NCI-H345 treated with DMSO at 0.1 percent for 48 hours (cell line): ENCODE results near the gene LMO7.
"Not testable (repeated sequence)": the region's sequence is repeated elsewhere in the genome, so short reads cannot be mapped to it uniquely, and the experiment has no call there.

Experiments
- DNase-seq: peaks from one replicate; lab custom pipeline; 2025; ENCODE audit not compliant: unreplicated experiment; lab: John Stamatoyannopoulos, UW

The LMO7 gene

DNA sequence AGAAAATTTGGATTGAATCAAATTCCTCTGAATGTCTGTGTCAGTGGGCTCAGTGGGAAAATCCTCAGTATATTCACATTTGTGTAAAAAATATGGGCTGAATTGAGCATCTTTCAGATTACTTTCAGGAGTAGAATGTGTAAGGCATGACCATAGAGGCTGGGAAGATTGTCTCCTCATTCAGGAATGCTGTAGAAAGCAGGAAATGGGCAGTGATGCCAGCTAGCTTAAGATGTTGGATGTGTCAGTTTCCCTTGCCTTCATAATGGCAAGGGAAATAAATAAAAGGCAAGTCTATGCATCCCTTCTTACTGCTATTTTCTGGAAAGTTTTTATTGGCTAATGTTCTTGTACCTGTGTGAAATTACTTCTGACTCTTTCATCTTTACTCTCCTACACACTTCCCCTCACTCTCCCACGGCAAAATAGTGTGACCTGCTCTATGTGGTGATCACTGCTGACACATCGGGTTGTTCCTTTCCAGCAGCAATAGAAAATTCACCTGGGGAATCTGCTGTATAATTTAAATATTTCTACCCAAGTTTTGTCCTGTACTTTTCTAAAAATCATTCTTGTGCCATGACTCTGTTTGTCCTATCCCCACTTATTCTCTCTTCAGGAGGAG, 103.2 kb downstream of the LMO7 start:
- DNase-seq: no peak

DNA sequence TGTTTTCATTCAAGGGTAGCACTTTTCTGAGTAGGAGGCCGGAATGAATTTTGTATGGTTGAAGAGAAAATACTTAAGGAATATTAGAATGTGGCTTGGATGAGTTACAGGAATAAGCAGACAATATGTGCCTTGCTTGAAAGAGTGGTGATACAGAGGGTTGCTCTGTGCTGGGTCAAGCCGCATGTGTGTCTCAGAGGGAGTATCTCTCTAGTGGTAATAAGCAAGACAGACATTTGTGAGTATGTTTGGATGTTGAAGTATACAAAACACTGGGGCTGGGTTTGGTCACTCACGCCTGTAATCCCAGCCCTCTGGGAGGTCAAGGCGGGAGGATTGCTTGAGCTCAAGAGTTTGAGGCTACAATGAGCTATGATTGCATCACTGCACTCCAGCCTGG, 103.9 kb downstream of the LMO7 start:
- no peak for DNase-seq

DNA sequence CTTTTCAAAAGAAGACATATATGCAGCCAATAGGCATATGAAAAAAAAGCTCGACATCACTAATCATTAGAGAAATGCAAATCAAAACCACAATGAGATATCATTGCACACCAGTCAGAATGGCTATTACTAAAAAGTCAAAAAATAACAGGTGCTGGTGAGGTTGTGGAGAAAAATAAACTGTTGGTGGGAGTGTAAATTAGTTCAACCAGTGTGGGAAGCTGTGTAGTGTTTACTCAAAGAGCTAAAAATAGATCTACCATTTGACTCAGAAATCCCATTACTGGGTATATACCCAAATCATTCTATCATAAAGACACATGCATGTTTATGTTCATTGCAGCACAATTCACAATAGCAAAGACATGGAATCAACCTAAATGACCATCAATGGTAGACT, 106.9 kb downstream of the LMO7 start:
- not testable (repeated sequence) for DNase-seq

DNA sequence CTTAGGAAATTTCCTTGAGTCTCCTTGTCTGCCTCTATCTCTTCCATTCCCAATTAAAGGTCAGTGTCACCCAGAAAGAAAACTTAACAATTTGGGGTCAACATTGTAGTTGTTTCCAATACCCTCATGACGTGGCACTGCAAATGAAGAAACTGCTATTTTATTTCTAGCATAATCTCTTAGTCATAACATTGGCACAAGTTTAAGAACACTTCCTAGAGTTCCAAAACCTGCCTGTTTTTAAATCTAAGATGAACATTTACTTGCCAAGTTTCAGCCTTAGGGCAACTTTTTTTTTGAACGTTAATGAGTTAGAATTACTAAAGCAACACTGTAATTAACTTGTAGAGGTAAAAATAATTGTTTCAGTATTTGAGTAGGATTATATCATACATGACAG, 108.0 kb downstream of the LMO7 start:
- no peak for DNase-seq

DNA sequence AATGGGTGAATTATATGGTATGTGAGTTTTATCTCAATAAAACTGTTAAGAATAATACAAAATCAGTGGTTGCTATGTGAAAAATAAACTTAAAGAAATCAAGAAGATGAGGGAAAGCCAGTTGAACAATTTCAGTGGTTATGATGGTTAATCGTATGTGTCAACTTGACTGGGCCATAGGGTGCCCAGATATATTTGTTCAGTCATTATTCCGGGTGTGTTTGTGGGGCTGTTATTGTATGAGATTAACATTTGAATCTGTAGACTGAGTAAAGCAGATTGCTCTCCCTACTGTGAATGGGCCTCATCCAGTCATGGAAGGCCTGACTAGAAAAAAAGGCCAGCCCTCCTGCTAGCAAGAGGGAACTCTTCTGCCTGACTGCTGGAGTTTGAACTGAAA, 109.3 kb downstream of the LMO7 start:
- no peak for DNase-seq

DNA sequence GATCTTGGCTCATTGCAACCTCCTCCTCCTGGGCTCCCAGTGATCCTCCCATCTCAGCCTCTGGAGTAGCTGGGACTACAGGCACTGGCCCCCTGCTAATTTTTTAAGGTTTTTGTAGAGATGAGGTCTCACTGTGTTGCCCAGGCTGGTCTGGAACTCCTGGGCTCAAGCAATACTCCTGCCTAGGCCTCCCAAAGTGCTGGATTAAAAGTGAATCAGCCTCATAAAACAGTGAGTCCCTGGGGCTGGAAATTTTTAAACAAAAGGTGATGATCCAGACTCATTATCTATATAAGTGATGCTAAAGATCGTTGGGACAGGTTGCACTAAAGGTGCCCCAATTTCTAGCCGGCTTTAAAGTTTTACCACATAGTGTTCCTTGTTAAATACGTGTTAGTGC, 112.7 kb downstream of the LMO7 start:
- no peak for DNase-seq

DNA sequence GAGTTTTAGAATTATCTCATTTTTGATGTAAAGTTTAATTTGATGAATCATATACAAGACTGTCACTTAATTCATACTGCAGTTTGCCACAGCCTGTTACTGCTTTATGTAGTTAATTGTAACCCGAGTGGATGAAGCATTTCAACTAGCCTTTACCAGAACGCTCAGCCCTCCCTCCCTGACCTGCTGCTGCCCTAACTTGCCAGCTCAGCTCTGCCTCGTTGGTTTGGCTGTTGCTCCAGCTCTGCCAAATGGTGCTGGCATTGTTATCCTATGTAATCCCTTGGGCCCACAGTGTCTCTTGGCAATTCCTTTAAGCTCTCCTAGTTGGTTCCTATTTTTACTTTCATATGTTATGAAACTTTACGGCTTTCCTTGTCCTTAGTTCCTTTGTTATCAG, 113.3 kb downstream of the LMO7 start:
- no peak for DNase-seq

DNA sequence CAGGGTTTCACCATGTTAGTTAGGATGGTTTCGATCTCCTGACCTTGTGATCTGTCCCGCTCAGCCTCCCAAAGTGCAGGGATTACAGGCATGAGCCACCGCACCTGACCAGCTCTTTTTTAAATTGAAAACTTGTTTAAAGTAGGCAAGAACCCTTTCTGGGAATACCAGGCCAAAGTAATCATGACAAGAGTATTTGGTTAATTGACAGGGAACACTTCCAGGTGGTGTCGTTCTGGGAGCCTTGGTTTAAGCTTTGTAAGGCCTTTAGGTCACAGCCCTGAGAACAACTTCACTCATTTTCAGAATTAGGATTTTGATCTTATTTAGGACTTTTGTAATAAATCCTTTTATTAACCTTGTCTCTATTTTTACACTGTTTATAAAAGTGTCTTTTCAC, 115.2 kb downstream of the LMO7 start:
- DNase-seq: no peak

DNA sequence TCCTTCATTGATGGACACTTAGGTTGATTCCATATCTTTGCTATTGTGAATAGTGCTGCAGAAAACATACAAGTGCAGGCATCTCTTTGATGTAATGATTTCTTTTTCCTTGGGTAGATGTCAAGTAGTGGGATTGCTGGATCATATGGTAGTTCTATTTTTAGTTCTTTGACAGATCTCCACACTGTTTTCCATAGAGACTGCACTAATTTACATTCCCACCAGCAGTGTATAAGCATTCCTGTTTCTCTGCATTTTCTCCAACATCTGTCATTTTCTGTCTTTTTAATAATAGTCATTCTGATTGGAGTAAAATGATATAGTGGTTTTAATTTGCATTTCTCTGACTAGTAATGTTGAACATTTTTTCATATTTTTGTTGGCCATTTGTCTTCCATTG, 116.7 kb downstream of the LMO7 start:
- DNase-seq: no peak

DNA sequence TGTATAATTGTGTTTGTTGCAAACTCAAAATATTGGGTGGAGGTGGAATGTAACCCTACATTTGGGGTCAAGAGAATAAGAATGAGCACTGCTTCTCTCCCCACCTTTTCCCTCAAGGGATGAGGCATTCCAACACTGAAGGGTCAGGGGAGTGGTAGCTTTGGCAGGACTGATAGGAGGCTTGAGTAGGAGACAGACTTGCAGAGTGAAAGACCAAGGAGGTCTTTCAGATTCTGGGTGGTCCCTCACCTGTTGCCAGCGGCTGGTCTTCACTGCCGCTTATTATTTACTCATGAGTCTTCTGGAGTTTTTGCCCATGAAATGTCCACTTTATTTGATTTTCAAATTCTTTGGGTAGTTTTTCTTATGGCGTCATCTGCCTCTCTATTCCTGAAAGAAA, 118.8 kb downstream of the LMO7 start:
- DNase-seq: no peak

DNA sequence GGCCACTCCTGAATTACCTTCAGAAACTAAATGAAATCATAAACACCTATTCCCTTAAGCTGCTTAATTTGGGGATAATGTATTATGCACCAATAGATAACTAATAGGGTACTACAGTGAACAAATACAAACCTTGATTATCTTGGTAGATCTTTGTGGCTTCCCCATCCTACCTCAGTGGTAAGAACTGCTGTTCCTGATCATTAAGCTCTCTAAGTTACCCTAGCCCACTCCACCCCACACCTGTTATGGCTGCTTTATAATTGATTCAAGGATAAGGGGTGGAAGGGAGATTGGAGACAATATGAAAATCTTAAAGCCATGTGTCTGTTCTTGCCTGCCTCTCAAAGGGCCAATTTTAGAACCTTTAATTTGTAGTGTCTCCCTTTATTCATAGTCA, 121.2 kb downstream of the LMO7 start:
- DNase-seq: no peak

DNA sequence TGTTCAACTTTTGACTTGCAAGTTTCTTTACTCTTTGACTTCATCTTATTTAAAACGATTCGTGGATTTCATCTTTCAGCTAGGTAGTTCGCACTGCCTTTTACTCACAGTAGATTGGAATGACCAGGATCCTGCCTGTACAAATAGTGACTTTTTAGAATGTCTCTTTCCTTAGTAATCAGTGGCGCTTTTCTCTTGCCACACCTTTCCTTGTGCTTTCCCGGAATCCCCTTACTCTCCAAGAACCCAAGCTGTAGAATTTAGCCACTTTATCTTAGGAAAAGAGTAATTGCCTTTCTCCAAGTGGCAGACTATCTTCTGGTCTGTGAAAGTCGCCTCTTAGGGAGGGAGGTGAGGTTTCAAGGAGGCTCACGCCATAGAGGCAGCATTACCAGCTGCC, 123.4 kb downstream of the LMO7 start:
- DNase-seq: no peak

DNA sequence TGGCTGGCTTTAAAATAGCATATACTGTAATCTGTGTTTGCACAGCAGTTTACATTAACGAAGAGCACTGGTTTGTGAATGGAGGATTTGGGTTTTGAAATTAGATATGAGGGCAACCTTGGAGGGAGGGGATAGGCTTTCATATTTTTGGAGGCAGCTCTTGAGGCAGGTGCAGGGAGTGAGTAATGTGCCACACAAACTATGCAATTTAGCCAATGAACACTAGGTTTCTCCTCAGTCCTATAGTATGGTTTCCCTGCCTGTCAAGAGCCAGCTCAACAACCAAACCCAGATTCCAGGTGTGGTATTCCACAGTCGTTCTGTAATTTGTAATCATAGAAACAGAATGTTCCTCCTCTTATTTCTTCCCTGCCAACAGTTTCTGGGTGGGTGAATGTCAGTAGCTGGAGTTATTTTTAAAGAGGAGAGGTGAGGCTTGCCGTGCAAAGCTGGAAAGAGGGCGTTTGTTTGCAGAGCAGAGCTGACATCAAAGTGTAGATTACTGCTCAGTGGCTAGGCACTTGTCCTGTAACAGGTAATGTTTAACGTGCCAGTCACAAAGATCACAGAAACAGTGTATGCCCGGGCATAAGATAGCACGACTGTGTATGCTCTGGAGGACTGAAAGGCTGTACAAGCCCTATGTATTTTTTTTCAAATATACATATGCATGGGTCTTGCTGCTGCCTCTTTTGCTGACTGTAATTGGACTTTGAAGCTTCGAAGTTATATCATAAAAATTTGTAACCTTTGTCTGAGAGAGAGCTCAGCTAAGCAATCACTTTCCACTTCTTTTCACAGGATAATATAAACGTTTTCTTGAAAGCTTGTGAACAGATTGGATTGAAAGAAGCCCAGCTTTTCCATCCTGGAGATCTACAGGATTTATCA, 124.2 kb downstream of the LMO7 start:
- DNase-seq: peak; percentile 69

DNA sequence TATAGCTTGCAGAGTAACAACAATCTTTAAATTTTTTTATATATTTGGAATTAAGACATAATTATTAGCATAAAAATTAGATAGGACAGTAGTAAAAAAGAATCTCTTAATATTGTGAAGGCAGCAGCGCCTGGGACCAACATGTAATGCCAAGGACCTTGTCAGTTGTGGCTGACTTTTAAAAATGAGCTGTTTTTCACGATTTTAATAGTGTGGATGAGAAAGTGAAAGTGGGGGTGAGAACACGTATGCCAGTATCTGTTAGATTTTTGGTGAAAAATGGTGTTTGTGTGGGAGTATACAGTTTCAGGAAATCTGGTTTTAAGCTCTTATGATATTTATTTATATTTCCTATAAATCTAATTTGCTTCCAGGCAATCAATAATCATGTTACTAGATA, 125.2 kb downstream of the LMO7 start:
- no peak for DNase-seq

DNA sequence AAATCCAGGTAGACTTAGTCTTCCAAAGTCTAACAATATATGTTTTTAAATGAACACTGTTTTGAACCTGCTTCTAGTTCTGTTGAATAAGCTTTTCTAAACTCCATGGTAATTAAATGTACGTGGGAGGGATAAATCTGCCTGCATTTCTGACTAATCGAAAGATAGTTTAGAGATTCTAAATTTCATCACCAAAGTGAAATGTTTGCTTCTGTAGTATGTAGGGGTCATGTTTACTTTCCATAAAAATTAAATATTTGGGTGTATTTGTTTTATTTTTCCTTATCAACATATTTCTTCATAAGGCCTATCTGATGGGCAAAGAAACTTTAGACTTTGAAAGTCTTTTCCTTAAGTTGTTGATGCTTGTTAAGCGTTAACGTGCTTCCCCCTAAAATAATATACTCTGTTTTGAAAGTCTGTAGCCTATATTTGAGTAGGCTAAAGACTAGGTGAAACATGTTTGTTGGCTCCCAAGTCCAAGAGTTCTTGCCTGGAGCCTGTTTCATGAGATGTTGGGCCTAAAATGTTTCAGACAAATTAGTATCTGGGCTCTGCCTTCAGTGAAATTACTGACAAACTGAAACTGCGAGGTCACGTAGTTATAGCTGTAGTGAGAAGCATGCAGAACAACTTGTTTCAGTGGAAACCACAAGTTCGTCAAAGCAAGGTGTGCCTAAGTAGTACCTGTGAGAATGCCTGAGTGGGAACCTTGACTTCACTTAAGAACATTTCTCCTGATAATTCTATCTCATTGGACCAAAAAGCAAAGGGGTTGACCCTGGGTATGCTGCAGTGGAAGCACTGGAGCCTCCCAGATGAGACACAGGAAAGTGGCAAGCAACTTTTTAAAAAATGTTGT, 126.2 kb downstream of the LMO7 start:
- no peak for DNase-seq

DNA sequence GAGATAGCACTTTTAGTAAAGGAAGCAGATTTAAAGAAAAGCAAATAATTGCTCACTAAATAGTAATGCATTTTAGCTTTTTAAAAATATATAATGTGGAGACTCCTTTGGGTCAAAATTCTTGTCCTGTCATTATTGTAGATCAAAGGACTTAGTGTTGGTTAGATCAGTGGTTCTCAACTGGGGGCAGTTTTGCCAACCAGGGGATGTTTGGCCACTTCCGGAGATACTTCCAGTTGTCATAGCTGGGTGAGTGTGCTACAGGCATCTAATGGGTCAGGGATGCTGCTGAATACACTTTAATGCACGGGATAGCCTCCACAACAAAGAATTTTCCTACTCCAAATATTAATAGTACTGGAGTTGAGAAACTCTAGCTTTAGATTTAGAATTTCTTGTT, 126.8 kb downstream of the LMO7 start:
- DNase-seq: no peak

DNA sequence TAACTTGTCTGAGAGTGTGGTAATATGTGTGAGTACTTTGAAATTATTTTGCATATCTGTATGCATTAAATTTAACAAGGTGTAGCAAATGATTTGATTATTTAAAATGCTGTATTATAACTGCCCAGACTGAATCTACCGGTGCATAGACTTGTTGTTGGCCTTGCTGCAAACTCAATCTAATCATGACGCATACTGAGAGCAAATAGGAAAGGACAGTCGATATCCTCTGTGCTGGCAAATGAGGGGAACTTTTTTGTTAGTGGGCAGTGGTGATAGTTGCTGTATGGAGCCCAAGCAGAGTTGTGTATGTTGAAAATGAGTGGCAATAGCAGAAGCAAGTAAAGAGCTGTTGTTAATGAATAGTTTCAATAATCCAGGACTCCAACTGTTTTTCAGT, 127.4 kb downstream of the LMO7 start:
- DNase-seq: no peak

DNA sequence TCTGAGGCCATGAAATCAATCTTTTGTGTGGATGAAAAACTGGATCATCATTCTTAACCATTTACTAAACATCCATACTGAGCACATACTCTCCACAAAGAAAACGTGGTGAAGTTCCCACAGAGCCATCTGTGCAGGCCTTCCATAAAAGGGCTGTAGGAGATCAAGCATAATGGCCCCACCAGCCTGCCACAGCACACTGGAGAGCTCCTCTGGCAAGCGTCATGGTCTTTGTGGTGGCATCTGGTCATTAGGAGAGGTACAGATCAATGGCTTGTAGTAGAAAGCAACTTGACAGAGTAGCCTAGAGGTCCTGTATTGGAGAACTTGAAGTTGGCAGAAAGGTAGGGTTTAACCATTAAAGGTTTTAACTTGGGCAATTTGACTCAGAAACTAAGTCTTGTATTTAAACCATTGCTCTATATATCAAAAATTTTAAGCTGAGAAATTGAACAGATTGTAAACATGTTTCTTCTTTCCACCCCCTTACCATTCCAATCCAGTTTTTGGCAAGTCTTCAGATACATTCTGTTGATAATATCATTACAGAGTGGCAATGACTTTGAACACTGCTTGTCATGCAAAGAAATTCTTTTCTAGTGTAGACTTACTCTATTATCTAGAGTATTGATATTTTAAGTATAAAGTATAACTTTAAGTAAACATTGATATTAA, 128.3 kb downstream of the LMO7 start:
- DNase-seq: no peak

DNA sequence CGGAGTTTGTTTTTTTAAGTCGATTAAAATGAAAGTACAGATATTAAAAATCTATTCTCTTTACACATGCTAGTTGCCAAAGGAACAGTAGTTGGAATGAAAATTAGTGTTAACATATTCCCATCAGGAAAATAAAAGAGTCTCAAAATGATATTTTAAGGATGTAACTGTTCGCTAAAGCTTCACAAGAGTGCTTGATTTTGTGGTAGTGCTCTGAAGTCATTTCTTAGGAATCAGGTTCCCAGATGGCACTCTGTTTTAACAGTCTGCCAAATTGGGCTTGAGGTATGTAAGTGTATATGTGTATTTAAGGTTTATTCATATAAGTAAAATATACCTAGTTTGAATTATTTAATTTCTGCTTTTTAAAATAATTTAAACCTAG, 128.8 kb downstream of the LMO7 start:
- no peak for DNase-seq

DNA sequence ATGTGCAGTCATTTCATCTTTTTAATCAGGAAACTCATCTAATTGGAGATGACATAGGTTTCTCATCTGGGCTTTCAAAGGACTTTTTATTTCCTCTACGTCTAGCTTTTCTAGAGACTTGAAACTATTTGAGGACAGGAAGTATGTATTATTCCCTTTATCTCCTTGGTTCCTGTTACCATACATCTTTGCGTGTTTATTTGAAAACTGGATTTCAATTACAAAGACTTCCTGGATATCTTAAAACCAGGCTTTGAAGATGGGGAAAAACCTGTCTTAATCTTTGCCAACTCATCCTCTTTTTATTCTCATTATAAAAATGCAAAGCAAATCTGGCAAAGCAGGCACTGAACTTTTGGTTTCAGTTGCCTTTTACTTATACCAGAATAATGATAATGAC, 130.5 kb downstream of the LMO7 start:
- no peak for DNase-seq

DNA sequence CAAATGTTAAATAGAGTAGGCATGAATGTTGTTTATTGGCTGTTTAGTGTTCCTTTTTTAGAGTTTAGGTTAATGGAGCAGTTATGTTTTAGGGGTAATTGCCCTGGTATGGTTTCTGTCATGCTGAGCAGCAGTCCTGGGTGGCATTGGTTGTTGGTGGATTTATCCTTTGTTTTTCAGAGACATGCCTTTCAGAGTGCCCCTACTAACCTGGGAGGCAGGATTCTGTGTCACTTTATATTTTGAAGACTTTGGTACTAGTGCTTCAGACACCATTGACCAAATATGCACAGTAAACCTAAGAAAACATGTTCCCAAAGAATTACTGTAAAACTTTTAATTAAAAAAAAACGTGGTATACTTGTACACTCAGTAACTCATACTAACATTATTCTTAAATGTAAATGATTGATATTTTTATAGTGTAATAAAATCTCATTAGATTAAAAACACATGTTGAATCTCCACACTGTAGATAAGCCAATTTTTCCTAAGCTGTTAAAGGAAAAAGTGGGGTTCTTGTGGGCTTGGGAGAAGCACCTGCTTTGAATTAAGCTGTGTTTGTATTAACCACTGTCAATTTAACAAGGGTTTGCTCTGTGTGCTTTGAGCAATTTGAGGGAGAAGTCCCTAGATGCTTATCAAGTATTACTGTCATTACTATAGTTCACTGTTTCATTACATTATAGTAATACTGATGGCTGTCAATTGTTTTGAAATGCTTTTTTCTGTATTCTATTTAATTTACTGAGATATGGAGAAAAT, 133.2 kb downstream of the LMO7 start:
- DNase-seq: no peak
